HEK293T (cell line): ENCODE data around the gene KRCC1.

Source experiments
- CTCF ChIA-PET: fragments of 350-600 bp; formaldehyde crosslinking; extraction: SDS; loops from one replicate; lab custom pipeline; 2021; ENCODE audit warnings: antibody characterized with exemption, inconsistent platforms; lab: Yijun Ruan, JAX
- POLR2A ChIA-PET: fragments of 350-600 bp; formaldehyde crosslinking; extraction: SDS; loops from one replicate; lab custom pipeline; 2020; ENCODE audit warnings: antibody characterized with exemption, inconsistent platforms; lab: Yijun Ruan, JAX
- DNase-seq: peaks from one replicate; pipeline ENCODE4 v3.0.0; 2012; ENCODE audit warnings: mixed read lengths; ENCODE audit errors: extremely low spot score
- ARNT ChIP-seq: fragments of 450-650 bp; IDR thresholded peaks from 2 replicates; pipeline ENCODE4 v1.6.1; 2017; ENCODE audit warnings: mild to moderate bottlenecking
- BHLHE40 ChIP-seq: fragments of 450-650 bp; IDR thresholded peaks from 2 replicates; pipeline ENCODE4 v1.6.1; 2016; ENCODE audit warnings: mild to moderate bottlenecking, moderate library complexity, borderline replicate concordance
- CTBP1 ChIP-seq: fragments of 450-650 bp; IDR thresholded peaks from 2 replicates; pipeline ENCODE4 v1.6.1; 2016; ENCODE audit warnings: borderline replicate concordance
- ELF4 ChIP-seq: fragments of 450-650 bp; IDR thresholded peaks from 2 replicates; pipeline ENCODE4 v1.6.1; 2017; ENCODE audit warnings: antibody characterized with exemption
- FOXA1 ChIP-seq: fragments of 450-650 bp; IDR thresholded peaks from 2 replicates; pipeline ENCODE4 v1.6.1; 2016; ENCODE audit warnings: mild to moderate bottlenecking
- FOXK2 ChIP-seq: fragments of 450-650 bp; IDR thresholded peaks from 2 replicates; pipeline ENCODE4 v1.6.1; 2016; ENCODE audit warnings: mild to moderate bottlenecking
- FOXM1 ChIP-seq: fragments of 450-650 bp; IDR thresholded peaks from 2 replicates; pipeline ENCODE4 v1.6.1; 2017; ENCODE audit warnings: mild to moderate bottlenecking, borderline replicate concordance
- HDGF ChIP-seq: fragments of 450-650 bp; IDR thresholded peaks from 2 replicates; pipeline ENCODE4 v1.6.1; 2017; ENCODE audit warnings: antibody characterized with exemption, borderline replicate concordance
- L3MBTL2 ChIP-seq: fragments of 450-650 bp; conservative IDR thresholded peaks from 2 replicates; pipeline ENCODE4 v1.6.1; 2016; ENCODE audit warnings: mild to moderate bottlenecking
- LEF1 ChIP-seq: fragments of 450-650 bp; IDR thresholded peaks from 2 replicates; pipeline ENCODE4 v1.6.1; 2017; ENCODE audit warnings: mild to moderate bottlenecking, borderline replicate concordance
- NFRKB ChIP-seq: fragments of 450-650 bp; IDR thresholded peaks from 2 replicates; pipeline ENCODE4 v1.6.1; 2016; ENCODE audit warnings: mild to moderate bottlenecking, moderate library complexity
- PKNOX1 ChIP-seq: fragments of 450-650 bp; IDR thresholded peaks from 2 replicates; pipeline ENCODE4 v1.6.1; 2016
- SP1 ChIP-seq: fragments of 450-650 bp; IDR thresholded peaks from 2 replicates; pipeline ENCODE4 v1.6.1; 2017
- SUZ12 ChIP-seq: fragments of 450-650 bp; IDR thresholded peaks from 2 replicates; pipeline ENCODE4 v1.6.1; 2016; ENCODE audit warnings: mild to moderate bottlenecking
- TARDBP ChIP-seq: fragments of 450-650 bp; IDR thresholded peaks from 2 replicates; pipeline ENCODE4 v1.6.1; 2016
- ZNF384 ChIP-seq: fragments of 450-650 bp; IDR thresholded peaks from 2 replicates; pipeline ENCODE4 v1.6.1; 2016

Gene KRCC1

GRCh38 chr2:88011011-88011410 is 44.6 kb downstream of the KRCC1 start:
- no peak for TF ChIP-seq ELF4
- no peak for TF ChIP-seq CTBP1
- no peak for TF ChIP-seq SUZ12
- no peak for TF ChIP-seq SP1
- TF ChIP-seq PKNOX1, result no peak
- TF ChIP-seq L3MBTL2, result no peak
- TF ChIP-seq ZNF384, result no peak
- no peak for TF ChIP-seq ARNT
- TF ChIP-seq FOXK2, result no peak
- CTCF ChIA-PET, result interaction anchor here (1.1 kb wide), 1 partner anchor 49 kb away, joined by 9 read pairs; no protein-coding TSS in a partner anchor
- DNase-seq, result no peak
- POLR2A ChIA-PET, result no interaction called here

GRCh38 chr2:88010136-88010535 is 45.4 kb downstream of the KRCC1 start:
- POLR2A ChIA-PET, result no interaction called here
- CTCF ChIA-PET, result interaction anchor here (1.1 kb wide), 1 partner anchor 50 kb away, joined by 9 read pairs; no protein-coding TSS in a partner anchor
- no peak for TF ChIP-seq HDGF
- TF ChIP-seq ARNT, result no peak
- no peak for TF ChIP-seq TARDBP
- no peak for TF ChIP-seq L3MBTL2
- no peak for TF ChIP-seq CTBP1
- no peak for TF ChIP-seq LEF1
- TF ChIP-seq ZNF384, result no peak
- TF ChIP-seq BHLHE40, result no peak
- no peak for TF ChIP-seq FOXA1
- no peak for TF ChIP-seq SUZ12
- no peak for TF ChIP-seq NFRKB
- TF ChIP-seq PKNOX1, result no peak
- TF ChIP-seq FOXK2, result no peak
- TF ChIP-seq SP1, result no peak
- DNase-seq, result no peak

GRCh38 chr2:88006912-88007439 is 48.6 kb downstream of the KRCC1 start:
- POLR2A ChIA-PET, result no interaction called here
- TF ChIP-seq BHLHE40 (no peak), SP1 (no peak), SUZ12 (no peak), NFRKB (no peak), FOXK2 (no peak), FOXA1 (no peak), LEF1 (no peak), ZNF384 (no peak), ELF4 (no peak), TARDBP (no peak)
- no peak for DNase-seq

GRCh38 chr2:88005776-88006175 is 49.8 kb downstream of the KRCC1 start:
- TF ChIP-seq BHLHE40 (no peak), SP1 (no peak), ELF4 (no peak), PKNOX1 (no peak), SUZ12 (no peak), FOXM1 (no peak), CTBP1 (no peak)
- no peak for DNase-seq
- ChIA-PET POLR2A (no interaction called here), CTCF (no interaction called here)

More at GRCh38 chr2:88006912-88007439, 48.6 kb downstream of the KRCC1 start:
- CTCF ChIA-PET, result no interaction called here

- no peak for DNase-seq
- TF ChIP-seq BHLHE40, result no peak
- TF ChIP-seq LEF1, result no peak
- TF ChIP-seq CTBP1, result no peak
- no peak for TF ChIP-seq ARNT
- TF ChIP-seq FOXM1, result no peak
- TF ChIP-seq ZNF384, result no peak
- no peak for TF ChIP-seq FOXA1
- no peak for TF ChIP-seq ELF4
- TF ChIP-seq SP1, result no peak
- TF ChIP-seq FOXK2, result no peak
- TF ChIP-seq L3MBTL2, result no peak
- no peak for TF ChIP-seq PKNOX1
- TF ChIP-seq HDGF, result no peak
- no peak for TF ChIP-seq SUZ12
- TF ChIP-seq TARDBP, result no peak
- no peak for TF ChIP-seq NFRKB
- ChIA-PET POLR2A (interaction anchor here (0.7 kb wide), 1 partner anchor 9 kb away, joined by 5 read pairs; no protein-coding TSS in a partner anchor), CTCF (interaction anchor here (0.6 to 1.6 kb wide), 2 partner anchors 9 to 44 kb away, joined by 5 to 7 read pairs; no protein-coding TSS in a partner anchor)
Measured at GRCh38 chr2:88003074-88003755, 52.4 kb downstream of the KRCC1 start.
